ENCODE measurements around the gene ACTA1. TPM values are rescaled to one million over a fixed set of nuclear protein-coding genes. Genes with fewer than 3 reads are reported as not detected.

ACTA1 gene
- total RNA-seq, 1 donor from 2014 or later = 19.0 TPM

- Mint-ChIP-seq H3K27me3 (ENCODE audit: low read depth, unreplicated experiment) (peaks cover 5% of the 10 kb centered on the region), H3K36me3 (ENCODE audit: low read depth, unreplicated experiment) (peaks cover 11% of the 10 kb centered on the region), H3K9me3 (ENCODE audit: unreplicated experiment) (no peaks in the 10 kb centered on the region), H3K27ac (ENCODE audit: unreplicated experiment) (peak overlapping the region; percentile 87), H3K4me3 (ENCODE audit: unreplicated experiment) (no peak overlapping the region), H3K4me1 (ENCODE audit: low read depth, unreplicated experiment) (peaks cover 15% of the 10 kb centered on the region)
- Histone ChIP-seq H3K4me2 (ENCODE audit: low read length) (peak overlapping the region; percentile 50), H3K27me3 (ENCODE audit: insufficient read depth, low read length) (peaks cover 3% of the 10 kb centered on the region), H3K9me3 (ENCODE audit: insufficient read depth, low read depth, low read length) (no peaks in the 10 kb centered on the region), H2AFZ (ENCODE audit: low read depth, low read length) (no peak overlapping the region), H3K9ac (ENCODE audit: low read length) (peak overlapping the region; percentile 42), H3K4me1 (ENCODE audit: insufficient read depth, low read length) (peaks cover 15% of the 10 kb centered on the region), H3K4me3 (ENCODE audit: insufficient read depth, low read depth, low read length) (no peak overlapping the region), H3K27ac (ENCODE audit: low read depth, low read length) (peak overlapping the region; percentile 53), H3K36me3 (ENCODE audit: insufficient read depth, low read length) (peaks cover 8% of the 10 kb centered on the region), H3K79me2 (ENCODE audit: insufficient read depth, low read length) (no peaks in the 10 kb centered on the region), H4K20me1 (ENCODE audit: insufficient read depth, low read length) (peaks cover 3% of the 10 kb centered on the region)
- peak; percentile 95 for FAIRE-seq
- TF ChIP-seq EZH2 (IDR thresholded peaks at IDR 0.05; ENCODE audit: insufficient read depth, low read length) (no peak), CTCF (IDR thresholded peaks at IDR 0.05; ENCODE audit: insufficient read depth, low read depth, low read length) (no peak)
- DNase-seq (ENCODE audit: low read depth) = peak; percentile 85
These were observed 7.1 kb upstream of the ACTA1 start for GRCh38 chr1:229440851-229441537.

- Histone ChIP-seq H3K9me3 (ENCODE audit: insufficient read depth, low read depth, low read length) (no peaks in the 10 kb centered on the region), H3K9ac (ENCODE audit: low read length) (no peak overlapping the region), H3K4me3 (ENCODE audit: insufficient read depth, low read depth, low read length) (no peak overlapping the region), H4K20me1 (ENCODE audit: insufficient read depth, low read length) (peaks cover 3% of the 10 kb centered on the region), H2AFZ (ENCODE audit: low read depth, low read length) (no peak overlapping the region), H3K4me2 (ENCODE audit: low read length) (no peak overlapping the region), H3K27me3 (ENCODE audit: insufficient read depth, low read length) (peaks cover 30% of the 10 kb centered on the region), H3K79me2 (ENCODE audit: insufficient read depth, low read length) (no peaks in the 10 kb centered on the region), H3K36me3 (ENCODE audit: insufficient read depth, low read length) (peaks cover 7% of the 10 kb centered on the region), H3K4me1 (ENCODE audit: insufficient read depth, low read length) (peaks cover 15% of the 10 kb centered on the region), H3K27ac (ENCODE audit: low read depth, low read length) (no peak overlapping the region)
- peaks cover 5% of the 10 kb centered on the region for H3K36me3 Mint-ChIP-seq (ENCODE audit: low read depth, unreplicated experiment)
- FAIRE-seq = no peak
- peaks cover 23% of the 10 kb centered on the region for H3K27me3 Mint-ChIP-seq (ENCODE audit: low read depth, unreplicated experiment)
- no peak overlapping the region for H3K27ac Mint-ChIP-seq (ENCODE audit: unreplicated experiment)
- no peak for TF ChIP-seq EZH2 (IDR thresholded peaks at IDR 0.05; ENCODE audit: insufficient read depth, low read length)
- TF ChIP-seq CTCF (IDR thresholded peaks at IDR 0.05; ENCODE audit: insufficient read depth, low read depth, low read length) = no peak
- no peaks in the 10 kb centered on the region for H3K9me3 Mint-ChIP-seq (ENCODE audit: unreplicated experiment)
- peaks cover 17% of the 10 kb centered on the region for H3K4me1 Mint-ChIP-seq (ENCODE audit: low read depth, unreplicated experiment)
- no peak overlapping the region for H3K4me3 Mint-ChIP-seq (ENCODE audit: unreplicated experiment)
- no peak for DNase-seq (ENCODE audit: low read depth)
These were observed 4.1 kb upstream of the ACTA1 start for GRCh38 chr1:229438021-229438420.

DNA sequence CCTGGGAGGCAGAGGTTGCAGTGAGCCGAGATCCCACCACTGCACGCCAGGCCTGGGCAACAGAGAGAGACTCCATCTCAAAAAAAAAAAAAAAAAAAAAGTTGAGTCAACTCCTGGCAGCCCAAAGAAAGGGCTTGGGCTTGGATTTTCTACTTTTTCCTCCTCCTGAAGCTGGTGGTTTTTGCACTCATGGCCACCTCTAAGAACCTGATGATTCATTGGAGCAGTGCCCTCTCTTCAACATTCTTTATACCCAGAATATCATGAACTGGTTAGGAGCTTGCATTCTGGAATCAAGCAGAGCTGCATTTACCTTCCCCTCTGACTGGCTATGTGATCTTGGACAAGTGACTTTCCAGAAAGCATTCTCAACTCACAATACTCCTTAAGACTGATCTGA lies 3.5 kb upstream of the ACTA1 start:
- Histone ChIP-seq H3K27me3 (ENCODE audit: insufficient read depth, low read length) (peaks cover 36% of the 10 kb centered on the region), H4K20me1 (ENCODE audit: insufficient read depth, low read length) (peaks cover 3% of the 10 kb centered on the region), H3K36me3 (ENCODE audit: insufficient read depth, low read length) (peaks cover 3% of the 10 kb centered on the region), H3K4me2 (ENCODE audit: low read length) (no peak overlapping the region), H3K9ac (ENCODE audit: low read length) (no peak overlapping the region), H2AFZ (ENCODE audit: low read depth, low read length) (no peak overlapping the region), H3K27ac (ENCODE audit: low read depth, low read length) (no peak overlapping the region), H3K79me2 (ENCODE audit: insufficient read depth, low read length) (no peaks in the 10 kb centered on the region), H3K4me3 (ENCODE audit: insufficient read depth, low read depth, low read length) (no peak overlapping the region), H3K9me3 (ENCODE audit: insufficient read depth, low read depth, low read length) (no peaks in the 10 kb centered on the region), H3K4me1 (ENCODE audit: insufficient read depth, low read length) (peaks cover 15% of the 10 kb centered on the region)
- H3K9me3 Mint-ChIP-seq (ENCODE audit: unreplicated experiment) = peaks cover 2% of the 10 kb centered on the region
- peaks cover 5% of the 10 kb centered on the region for H3K36me3 Mint-ChIP-seq (ENCODE audit: low read depth, unreplicated experiment)
- peaks cover 24% of the 10 kb centered on the region for H3K27me3 Mint-ChIP-seq (ENCODE audit: low read depth, unreplicated experiment)
- DNase-seq (ENCODE audit: low read depth) = peak; percentile 41
- H3K4me3 Mint-ChIP-seq (ENCODE audit: unreplicated experiment) = no peak overlapping the region
- no peak overlapping the region for H3K27ac Mint-ChIP-seq (ENCODE audit: unreplicated experiment)
- TF ChIP-seq CTCF (IDR thresholded peaks at IDR 0.05; ENCODE audit: insufficient read depth, low read depth, low read length) = no peak
- TF ChIP-seq EZH2 (IDR thresholded peaks at IDR 0.05; ENCODE audit: insufficient read depth, low read length) = no peak
- H3K4me1 Mint-ChIP-seq (ENCODE audit: low read depth, unreplicated experiment) = peaks cover 17% of the 10 kb centered on the region
- FAIRE-seq = no peak

Measured in astrocyte (in vitro differentiated cells and primary cell).